Natural killer cell treated with Interleukin-12 subunit alpha and Interleukin-12 subunit beta and Interleukin-15 and Interleukin-18, amount 100 ng/mL, for 72 hours (primary cell): ENCODE results near the gene PPP1R3A. TPM values are rescaled to one million over a fixed set of nuclear protein-coding genes. Genes with fewer than 3 reads are reported as not detected.
"Not testable (repeated sequence)": the region's sequence is repeated elsewhere in the genome, so short reads cannot be mapped to it uniquely, and the experiment has no call there.

Experiments used
- ATAC-seq, 2 donors: fragments of 150-1000 bp; cut with Tn5 transposase in 1 of 2; sonication (Bioruptor Pico), chemical (Tn5 transposase) in 1 of 2; 2 replicates each; pipeline ENCODE4 v1.10.0; 2021
- DNase-seq: peaks from one replicate; pipeline ENCODE4 v3.0.0; 2022; ENCODE audit warnings: low spot score
- H3K27ac Mint-ChIP-seq, 2 donors: 1 replicate in 1 of 2; 2 replicates in 1 of 2; pipeline ENCODE4 v1.8.0; 2022; ENCODE audit warnings: mixed read lengths in 2 of 2, mild to moderate bottlenecking in 1 of 2, moderate library complexity in 1 of 2
- H3K27me3 Mint-ChIP-seq, 2 donors: 1 replicate in 1 of 2; 2 replicates in 1 of 2; pipeline ENCODE4 v1.8.0; 2022; ENCODE audit warnings: mixed read lengths in 2 of 2
- H3K36me3 Mint-ChIP-seq: one replicate; pipeline ENCODE4 v1.8.0; 2022; ENCODE audit warnings: mixed read lengths
- H3K4me1 Mint-ChIP-seq, 2 donors: 1 replicate in 1 of 2; 2 replicates in 1 of 2; pipeline ENCODE4 v1.8.0; 2022; ENCODE audit warnings: low read depth in 2 of 2, mixed read lengths in 2 of 2, mild to moderate bottlenecking in 1 of 2
- H3K4me3 Mint-ChIP-seq: one replicate; pipeline ENCODE4 v1.8.0; 2022; ENCODE audit warnings: mixed read lengths
- H3K9me3 Mint-ChIP-seq: 2 replicates; pipeline ENCODE4 v1.8.0; 2022; ENCODE audit warnings: mixed read lengths
- total RNA-seq, 2 donors: library from RNA; stranded (reverse); gene quantifications; one replicate each; pipeline ENCODE4 v1.2.3, GENCODE V29; 2022

Gene PPP1R3A
- total RNA-seq: not detected

- H3K36me3 Mint-ChIP-seq: no peaks in the 10 kb centered on the region
- peaks cover 5% of the 10 kb centered on the region for H3K9me3 Mint-ChIP-seq
- DNase-seq: no peak
- H3K4me1 Mint-ChIP-seq: no peaks in the 10 kb centered on the region
- no peak for ATAC-seq
- H3K4me3 Mint-ChIP-seq: no peak within 1 kb of the TSS
- no peaks in the 10 kb centered on the region for H3K27me3 Mint-ChIP-seq
- no peak within 1 kb of the TSS for H3K27ac Mint-ChIP-seq
Observed at GRCh38 chr7:113918946-113919345, at the start of gene PPP1R3A. Gene PPP1R3A (minus strand): TSS chr7:113919009. CDS start chr7:113918996, 13 bp downstream.

GRCh38 chr7:113963356-113963755 lies 44.5 kb upstream of the PPP1R3A start:
- no peak for ATAC-seq
- Mint-ChIP-seq H3K4me3 (no peak overlapping the region), H3K36me3 (no peaks in the 10 kb centered on the region), H3K4me1 (no peaks in the 10 kb centered on the region), H3K27me3 (no peaks in the 10 kb centered on the region), H3K27ac (no peak overlapping the region), H3K9me3 (peaks cover 9% of the 10 kb centered on the region)
- no peak for DNase-seq

GRCh38 chr7:113959910-113960309 lies 41.1 kb upstream of the PPP1R3A start:
- DNase-seq (no peak), ATAC-seq (no peak)
- Mint-ChIP-seq H3K9me3 (peaks cover 9% of the 10 kb centered on the region), H3K27me3 (no peaks in the 10 kb centered on the region), H3K4me3 (no peak overlapping the region), H3K27ac (no peak overlapping the region), H3K36me3 (peaks cover 1% of the 10 kb centered on the region), H3K4me1 (no peaks in the 10 kb centered on the region)

- H3K36me3 Mint-ChIP-seq: peaks cover 11% of the 10 kb centered on the region
Observed at GRCh38 chr7:113955157-113955556, 36.3 kb upstream of the PPP1R3A start.

GRCh38 chr7:113953553-113953952 lies 34.7 kb upstream of the PPP1R3A start:
- Mint-ChIP-seq H3K36me3 (peaks cover 11% of the 10 kb centered on the region), H3K27me3 (no peaks in the 10 kb centered on the region), H3K27ac (no peak overlapping the region), H3K9me3 (peaks cover 15% of the 10 kb centered on the region), H3K4me1 (no peaks in the 10 kb centered on the region), H3K4me3 (no peak overlapping the region)
- ATAC-seq (no peak), DNase-seq (no peak)

More at GRCh38 chr7:113955157-113955556, 36.3 kb upstream of the PPP1R3A start:
- H3K4me1 Mint-ChIP-seq: no peaks in the 10 kb centered on the region
- no peaks in the 10 kb centered on the region for H3K27me3 Mint-ChIP-seq
- peak in 1 of 2 donors; percentile 36 for ATAC-seq
- H3K27ac Mint-ChIP-seq: no peak overlapping the region
- DNase-seq: no peak
- peaks cover 16% of the 10 kb centered on the region for H3K9me3 Mint-ChIP-seq
- H3K4me3 Mint-ChIP-seq: no peak overlapping the region

GRCh38 chr7:113945018-113945938 lies 26.5 kb upstream of the PPP1R3A start:
- Mint-ChIP-seq H3K9me3 (peaks cover 14% of the 10 kb centered on the region), H3K36me3 (no peaks in the 10 kb centered on the region), H3K4me3 (no peak overlapping the region), H3K27me3 (no peaks in the 10 kb centered on the region), H3K27ac (no peak overlapping the region), H3K4me1 (no peaks in the 10 kb centered on the region)
- DNase-seq (no peak), ATAC-seq (no peak)

- DNase-seq: no peak
- ATAC-seq: no peak
- Mint-ChIP-seq H3K27ac (no peak overlapping the region), H3K4me3 (no peak overlapping the region), H3K36me3 (no peaks in the 10 kb centered on the region), H3K4me1 (no peaks in the 10 kb centered on the region), H3K27me3 (no peaks in the 10 kb centered on the region), H3K9me3 (peaks cover 13% of the 10 kb centered on the region)
Observed at GRCh38 chr7:113936982-113937381, 18.2 kb upstream of the PPP1R3A start.

- H3K4me3 Mint-ChIP-seq: no peak overlapping the region
- H3K9me3 Mint-ChIP-seq: peaks cover 13% of the 10 kb centered on the region
- H3K4me1 Mint-ChIP-seq: no peaks in the 10 kb centered on the region
- H3K27ac Mint-ChIP-seq: no peak overlapping the region
- DNase-seq: no peak
- no peaks in the 10 kb centered on the region for H3K36me3 Mint-ChIP-seq
- no peaks in the 10 kb centered on the region for H3K27me3 Mint-ChIP-seq
- no peak for ATAC-seq
Observed at GRCh38 chr7:113936535-113936934, 17.7 kb upstream of the PPP1R3A start.

- not testable (repeated sequence) for H3K27ac Mint-ChIP-seq, H3K4me1 Mint-ChIP-seq, H3K4me3 Mint-ChIP-seq, ATAC-seq, DNase-seq, H3K36me3 Mint-ChIP-seq, H3K27me3 Mint-ChIP-seq
- peaks cover 28% of the 10 kb centered on the region for H3K9me3 Mint-ChIP-seq
Observed at GRCh38 chr7:113929389-113929788, 10.6 kb upstream of the PPP1R3A start.

- no peaks in the 10 kb centered on the region for H3K4me1 Mint-ChIP-seq
- H3K27me3 Mint-ChIP-seq: no peaks in the 10 kb centered on the region
- ATAC-seq (no peak), DNase-seq (no peak)
- peaks cover 24% of the 10 kb centered on the region for H3K9me3 Mint-ChIP-seq
- no peak overlapping the region for H3K27ac Mint-ChIP-seq
- no peak overlapping the region for H3K4me3 Mint-ChIP-seq
- no peaks in the 10 kb centered on the region for H3K36me3 Mint-ChIP-seq
Observed at GRCh38 chr7:113928112-113928511, 9.3 kb upstream of the PPP1R3A start.

- Mint-ChIP-seq H3K4me3 (no peak overlapping the region), H3K27me3 (no peaks in the 10 kb centered on the region), H3K27ac (no peak overlapping the region), H3K4me1 (no peaks in the 10 kb centered on the region), H3K36me3 (no peaks in the 10 kb centered on the region), H3K9me3 (peaks cover 8% of the 10 kb centered on the region)
- ATAC-seq (no peak), DNase-seq (no peak)
Observed at GRCh38 chr7:113922049-113922448, 3.2 kb upstream of the PPP1R3A start.

- DNase-seq: no peak
- H3K27ac Mint-ChIP-seq: no peak overlapping the region
- no peaks in the 10 kb centered on the region for H3K27me3 Mint-ChIP-seq
- H3K4me1 Mint-ChIP-seq: no peaks in the 10 kb centered on the region
- no peak overlapping the region for H3K4me3 Mint-ChIP-seq
- H3K36me3 Mint-ChIP-seq: no peaks in the 10 kb centered on the region
- no peak for ATAC-seq
- peaks cover 8% of the 10 kb centered on the region for H3K9me3 Mint-ChIP-seq
Observed at GRCh38 chr7:113921363-113921762, 2.6 kb upstream of the PPP1R3A start.

GRCh38 chr7:113917840-113918239 lies 969 bp downstream of the PPP1R3A start:
- Mint-ChIP-seq H3K9me3 (peaks cover 5% of the 10 kb centered on the region), H3K27me3 (no peaks in the 10 kb centered on the region), H3K27ac (no peak overlapping the region), H3K4me1 (no peaks in the 10 kb centered on the region), H3K4me3 (no peak overlapping the region), H3K36me3 (no peaks in the 10 kb centered on the region)
- DNase-seq (no peak), ATAC-seq (no peak)

- Mint-ChIP-seq H3K4me3 (no peak overlapping the region), H3K36me3 (no peaks in the 10 kb centered on the region), H3K9me3 (peaks cover 3% of the 10 kb centered on the region), H3K4me1 (no peaks in the 10 kb centered on the region), H3K27me3 (no peaks in the 10 kb centered on the region), H3K27ac (no peak overlapping the region)
- DNase-seq (no peak), ATAC-seq (no peak)
Observed at GRCh38 chr7:113915956-113916355, 2.9 kb downstream of the PPP1R3A start.
